Hepatocyte (in vitro differentiated cells): Measurements from ENCODE around the gene SEMA6A.

Experiments used
- EZH2 ChIP-seq: fragments of 200-600 bp; sonication (generic); IDR thresholded peaks from 2 replicates; pipeline ENCODE4 v1.6.1; 2016; ENCODE audit warnings: antibody characterized with exemption, mild to moderate bottlenecking, borderline replicate concordance
- TF ChIP-seq, protein P1 (sequence below): fragments of 200-600 bp; sonication (generic); IDR thresholded peaks from 2 replicates; pipeline ENCODE4 v1.5.1; 2016; ENCODE audit warnings: antibody characterized with exemption, mild to moderate bottlenecking; ENCODE audit not compliant: poor library complexity

DNA sequence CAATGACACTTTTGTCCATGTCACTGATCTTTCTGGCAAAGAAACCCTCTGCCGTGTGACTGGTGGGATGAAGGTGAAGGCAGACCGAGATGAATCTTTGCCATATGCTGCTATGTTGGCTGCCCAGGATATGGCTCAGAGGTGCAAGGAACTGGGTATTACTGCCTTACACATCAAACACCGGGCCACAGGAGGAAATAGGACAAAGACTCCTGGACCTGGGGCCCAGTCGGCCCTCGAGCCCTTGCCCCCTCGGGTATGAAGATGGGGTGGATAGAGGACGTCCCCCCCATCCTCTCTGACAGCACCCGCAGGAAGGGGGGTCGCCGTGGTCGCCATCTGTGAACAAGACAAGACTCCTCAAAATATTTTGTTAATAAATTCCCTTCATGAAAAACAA lies 12.0 kb downstream of the SEMA6A start:
- TF ChIP-seq, protein P1, sequence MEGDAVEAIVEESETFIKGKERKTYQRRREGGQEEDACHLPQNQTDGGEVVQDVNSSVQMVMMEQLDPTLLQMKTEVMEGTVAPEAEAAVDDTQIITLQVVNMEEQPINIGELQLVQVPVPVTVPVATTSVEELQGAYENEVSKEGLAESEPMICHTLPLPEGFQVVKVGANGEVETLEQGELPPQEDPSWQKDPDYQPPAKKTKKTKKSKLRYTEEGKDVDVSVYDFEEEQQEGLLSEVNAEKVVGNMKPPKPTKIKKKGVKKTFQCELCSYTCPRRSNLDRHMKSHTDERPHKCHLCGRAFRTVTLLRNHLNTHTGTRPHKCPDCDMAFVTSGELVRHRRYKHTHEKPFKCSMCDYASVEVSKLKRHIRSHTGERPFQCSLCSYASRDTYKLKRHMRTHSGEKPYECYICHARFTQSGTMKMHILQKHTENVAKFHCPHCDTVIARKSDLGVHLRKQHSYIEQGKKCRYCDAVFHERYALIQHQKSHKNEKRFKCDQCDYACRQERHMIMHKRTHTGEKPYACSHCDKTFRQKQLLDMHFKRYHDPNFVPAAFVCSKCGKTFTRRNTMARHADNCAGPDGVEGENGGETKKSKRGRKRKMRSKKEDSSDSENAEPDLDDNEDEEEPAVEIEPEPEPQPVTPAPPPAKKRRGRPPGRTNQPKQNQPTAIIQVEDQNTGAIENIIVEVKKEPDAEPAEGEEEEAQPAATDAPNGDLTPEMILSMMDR = no peak
- no peak for TF ChIP-seq EZH2
